GM23248 (cell line): Measurements from ENCODE around the gene SLC12A4. TPM values are rescaled to one million over a fixed set of nuclear protein-coding genes. Genes with fewer than 3 reads are reported as not detected.
A peak's percentile ranks its signal among the peaks of the same experiment; 100 is the strongest.

Experiments used
- DNase-seq: peaks from one replicate; pipeline ENCODE4 v3.0.0-alpha.2; 2015
- H2AFZ ChIP-seq: fragments of 200-600 bp; sonication (generic); 2 replicates; pipeline ENCODE4 v1.6.1; 2016; ENCODE audit warnings: antibody characterized with exemption
- H3F3A ChIP-seq: fragments of 200-600 bp; sonication (generic); 2 replicates; pipeline ENCODE4 v1.6.1; 2016; ENCODE audit warnings: mild to moderate bottlenecking, antibody characterized with exemption, mixed run types; ENCODE audit not compliant: insufficient read depth
- H3K27ac ChIP-seq: fragments of 200-600 bp; sonication (generic); 2 replicates; pipeline ENCODE4 v1.5.1; 2016; ENCODE audit warnings: mild to moderate bottlenecking
- H3K27me3 ChIP-seq: fragments of 200-600 bp; sonication (generic); replicated peaks from 2 replicates; pipeline ENCODE4 v1.6.1; 2016; ENCODE audit warnings: mild to moderate bottlenecking; ENCODE audit not compliant: insufficient read depth
- H3K36me3 ChIP-seq: fragments of 200-600 bp; sonication (generic); 2 replicates; pipeline ENCODE4 v1.6.1; 2016; ENCODE audit warnings: low read depth, mild to moderate bottlenecking
- H3K4me1 ChIP-seq: fragments of 200-600 bp; sonication (generic); 2 replicates; pipeline ENCODE4 v1.6.1; 2016; ENCODE audit warnings: mild to moderate bottlenecking; ENCODE audit not compliant: insufficient read depth
- H3K4me2 ChIP-seq: fragments of 200-600 bp; sonication (generic); one replicate; pipeline ENCODE4 v1.6.1; 2016; ENCODE audit warnings: mild to moderate bottlenecking; ENCODE audit not compliant: unreplicated experiment
- H3K4me3 ChIP-seq: fragments of 200-600 bp; sonication (generic); 2 replicates; pipeline ENCODE4 v1.5.1; 2016; ENCODE audit warnings: mild to moderate bottlenecking
- H3K79me2 ChIP-seq: fragments of 200-600 bp; sonication (generic); 2 replicates; pipeline ENCODE4 v1.6.1; 2016; ENCODE audit warnings: mild to moderate bottlenecking; ENCODE audit not compliant: insufficient read depth
- H3K9ac ChIP-seq: fragments of 200-600 bp; sonication (generic); 2 replicates; pipeline ENCODE4 v1.6.1; 2016; ENCODE audit warnings: mild to moderate bottlenecking
- H3K9me2 ChIP-seq: fragments of 200-600 bp; sonication (generic); 2 replicates; pipeline ENCODE4 v1.6.1; 2016; ENCODE audit warnings: mixed run types, mild to moderate bottlenecking, moderate library complexity; ENCODE audit not compliant: insufficient read depth
- H3K9me3 ChIP-seq: fragments of 200-600 bp; sonication (generic); one replicate; pipeline ENCODE4 v1.6.1; 2017; ENCODE audit warnings: low read depth
- H4K20me1 ChIP-seq: fragments of 200-600 bp; sonication (generic); 2 replicates; pipeline ENCODE4 v1.6.0; 2016; ENCODE audit not compliant: insufficient read depth
- EZH2 ChIP-seq: fragments of 200-600 bp; sonication (generic); IDR thresholded peaks from 2 replicates; pipeline ENCODE4 v1.6.1; 2018; ENCODE audit warnings: antibody characterized with exemption, mild to moderate bottlenecking; ENCODE audit not compliant: insufficient read depth, poor library complexity, severe bottlenecking
- EZH2phosphoT487 ChIP-seq: fragments of 200-600 bp; sonication (generic); IDR thresholded peaks from 2 replicates; pipeline ENCODE4 v1.6.1; 2018; ENCODE audit warnings: antibody characterized with exemption, moderate library complexity, mild to moderate bottlenecking, low read depth; ENCODE audit not compliant: insufficient read depth
- WGBS, 2 experiments: methylation state at CpG; one replicate each; pipeline ENCODE4 v1.1.6; 2015 to 2017; ENCODE audit warnings: low lambda C conversion rate in 2 of 2, low coverage in 1 of 2; ENCODE audit errors: missing lambda C conversion rate in 2 of 2; 5-methylcytosine and 5-hydroxymethylcytosine counted together
- in situ Hi-C: fragments of 300-500 bp; cut with MboI; formaldehyde crosslinking; loops from 2 replicates; pipeline ENCODE4 v1.15.0; 2020
- polyA plus RNA-seq: library from polyadenylated mRNA; unstranded; fragments of >200 nt; fragmentation: Nextera tagmentation; extraction: Ambion mirVana; gene quantifications from 2 replicates; pipeline ENCODE4 v1.2.1, GENCODE V29; 2016
- total RNA-seq: library from RNA; depleted of rRNA; stranded (reverse); fragments of >200 nt; shearing (Covaris generic); gene quantifications from 2 replicates; pipeline ENCODE4 v1.2.3, GENCODE V29; 2014

Gene SLC12A4
- total and polyA plus RNA-seq, 2 experiments from 2014 or later: 63.0 to 101 TPM

GRCh38 chr16:67971111-67971510, 2.7 kb upstream of the SLC12A4 start:
- no peak for DNase-seq
- Histone ChIP-seq H3K9ac (no peak overlapping the region), H3K27me3 (no peaks in the 10 kb centered on the region), H3K4me2 (no peak overlapping the region), H3K27ac (no peak overlapping the region), H2AFZ (no peak overlapping the region), H3K9me2 (no peaks in the 10 kb centered on the region), H3K4me1 (peaks cover 10% of the 10 kb centered on the region; the same call in 1 of the 2 replicates), H3K36me3 (no peaks in the 10 kb centered on the region), H3F3A (no peaks in the 10 kb centered on the region), H4K20me1 (no peaks in the 10 kb centered on the region), H3K79me2 (peaks cover 20% of the 10 kb centered on the region), H3K4me3 (no peak overlapping the region), H3K9me3 (no peaks in the 10 kb centered on the region)
- WGBS, 2 experiments: 94 to 95% methylated on average over 9 of the region's 9 CpGs
- TF ChIP-seq EZH2 (no peak), EZH2phosphoT487 (no peak)
- in situ Hi-C loops: no loop called here

GRCh38 chr16:67969254-67970039, 1.0 kb upstream of the SLC12A4 start:
- 50 to 58% methylated on average over 23 to 40 of the region's 40 CpGs for WGBS, 2 experiments
- Histone ChIP-seq H3K79me2 (peaks cover 36% of the 10 kb centered on the region), H3K9ac (peak overlapping the region; percentile 98), H3K4me2 (peak overlapping the region; percentile 99), H3K27me3 (no peaks in the 10 kb centered on the region), H3K9me3 (no peaks in the 10 kb centered on the region), H3F3A (peaks cover 4% of the 10 kb centered on the region; the same call in 1 of the 2 replicates), H3K36me3 (no peaks in the 10 kb centered on the region), H3K4me1 (peaks cover 18% of the 10 kb centered on the region), H3K27ac (no peak overlapping the region), H4K20me1 (0 out of 2 replicates have a peak, but pooled peaks cover 3% of the 10 kb centered on the region), H3K9me2 (no peaks in the 10 kb centered on the region), H3K4me3 (peak overlapping the region; percentile 94), H2AFZ (peak overlapping the region; percentile 86)
- no peak for TF ChIP-seq EZH2phosphoT487
- no peak for TF ChIP-seq EZH2
- peak; percentile 45 for DNase-seq
- in situ Hi-C loops: no loop called here

GRCh38 chr16:67967958-67968399, 458 bp downstream of the SLC12A4 start:
- 0 to 1% methylated on average over 32 to 39 of the region's 45 CpGs for WGBS, 2 experiments
- 0 out of 2 replicates have a peak overlapping the region, but pooled peaks have one; percentile 86 for H2AFZ ChIP-seq
- peaks cover 18% of the 10 kb centered on the region for H3K4me1 ChIP-seq
- 0 out of 2 replicates have a peak, but pooled peaks cover 3% of the 10 kb centered on the region for H4K20me1 ChIP-seq
- H3K27ac ChIP-seq: peak overlapping the region; percentile 80
- H3K9ac ChIP-seq: peak overlapping the region; percentile 98
- no peaks in the 10 kb centered on the region for H3K9me2 ChIP-seq
- peaks cover 51% of the 10 kb centered on the region for H3K79me2 ChIP-seq
- 0 out of 2 replicates have a peak, but pooled peaks cover 2% of the 10 kb centered on the region for H3K36me3 ChIP-seq
- no peaks in the 10 kb centered on the region for H3K9me3 ChIP-seq
- peaks cover 4% of the 10 kb centered on the region; the same call in 1 of the 2 replicates for H3F3A ChIP-seq
- H3K4me3 ChIP-seq: peak overlapping the region; percentile 94
- H3K4me2 ChIP-seq: peak overlapping the region; percentile 99
- DNase-seq: peak; percentile 79
- TF ChIP-seq EZH2phosphoT487 (no peak), EZH2 (no peak)
- in situ Hi-C loops: no loop called here
- H3K27me3 ChIP-seq: no peaks in the 10 kb centered on the region

- in situ Hi-C loops: no loop called here
These were observed 1.1 kb downstream of the SLC12A4 start for GRCh38 chr16:67967183-67967957.

More at GRCh38 chr16:67967183-67967957, 1.1 kb downstream of the SLC12A4 start:
- no peaks in the 10 kb centered on the region for H3K27me3 ChIP-seq
- H3K27ac ChIP-seq: peak overlapping the region; percentile 80
- H3K9me3 ChIP-seq: no peaks in the 10 kb centered on the region
- no peak overlapping the region for H2AFZ ChIP-seq
- H3K36me3 ChIP-seq: peaks cover 8% of the 10 kb centered on the region
- peaks cover 4% of the 10 kb centered on the region; the same call in 1 of the 2 replicates for H3F3A ChIP-seq
- TF ChIP-seq EZH2phosphoT487 (no peak), EZH2 (no peak)
- H4K20me1 ChIP-seq: 0 out of 2 replicates have a peak, but pooled peaks cover 3% of the 10 kb centered on the region
- DNase-seq: peak; percentile 59
- H3K79me2 ChIP-seq: peaks cover 57% of the 10 kb centered on the region
- H3K4me1 ChIP-seq: peaks cover 18% of the 10 kb centered on the region
- H3K4me2 ChIP-seq: peak overlapping the region; percentile 99
- H3K9me2 ChIP-seq: no peaks in the 10 kb centered on the region
- peak overlapping the region; percentile 98 for H3K9ac ChIP-seq
- H3K4me3 ChIP-seq: peak overlapping the region; percentile 94
- WGBS, 2 experiments: 0 to 2% methylated on average over 18 of the region's 18 CpGs
